Fibroblast of skin of right quadriceps (primary cell): ENCODE results near the gene SSTR3.
A peak's percentile ranks its signal among the peaks of the same experiment; 100 is the strongest.
"Not testable (repeated sequence)": the region's sequence is repeated elsewhere in the genome, so short reads cannot be mapped to it uniquely, and the experiment has no call there.

ENCODE experiments used
- DNase-seq: peaks from one replicate; pipeline ENCODE4 v3.0.0-alpha.2; 2013

The SSTR3 gene

GRCh38 chr22:37241351-37242142 lies 29.3 kb upstream of the SSTR3 start:
- no peak for DNase-seq

GRCh38 chr22:37240941-37241320 lies 28.7 kb upstream of the SSTR3 start:
- no peak for DNase-seq

GRCh38 chr22:37240240-37240940 lies 28.1 kb upstream of the SSTR3 start:
- DNase-seq = no peak

- no peak for DNase-seq
Observed at GRCh38 chr22:37239336-37240239, 27.3 kb upstream of the SSTR3 start.

- DNase-seq = peak; percentile 75
Observed at GRCh38 chr22:37237371-37238268, 25.3 kb upstream of the SSTR3 start.

GRCh38 chr22:37235897-37236607 lies 23.8 kb upstream of the SSTR3 start:
- no peak for DNase-seq

GRCh38 chr22:37234736-37235711 lies 22.7 kb upstream of the SSTR3 start:
- no peak for DNase-seq

- DNase-seq = no peak
Observed at GRCh38 chr22:37233751-37234631, 21.7 kb upstream of the SSTR3 start.

GRCh38 chr22:37233371-37233750 lies 21.1 kb upstream of the SSTR3 start:
- not testable (repeated sequence) for DNase-seq

GRCh38 chr22:37232140-37232998 lies 20.1 kb upstream of the SSTR3 start:
- DNase-seq = no peak

GRCh38 chr22:37231406-37232139 lies 19.3 kb upstream of the SSTR3 start:
- no peak for DNase-seq

GRCh38 chr22:37230673-37231405 lies 18.6 kb upstream of the SSTR3 start:
- DNase-seq = no peak

GRCh38 chr22:37229805-37230672 lies 17.8 kb upstream of the SSTR3 start:
- peak; percentile 82 for DNase-seq

- peak; percentile 77 for DNase-seq
Observed at GRCh38 chr22:37229012-37229804, 16.9 kb upstream of the SSTR3 start.
